HG03469 (cell line): ENCODE data around the gene BTNL2.
"Not testable (repeated sequence)": the region's sequence is repeated elsewhere in the genome, so short reads cannot be mapped to it uniquely, and the experiment has no call there.

Source experiments
- ATAC-seq: cut with Tn5 transposase; IDR thresholded peaks from one replicate; pipeline ENCODE4 v1.9.1; 2021; ENCODE audit warnings: mild to moderate bottlenecking, moderate library complexity, moderate number of reproducible peaks; ENCODE audit not compliant: unreplicated experiment

The BTNL2 gene

DNA sequence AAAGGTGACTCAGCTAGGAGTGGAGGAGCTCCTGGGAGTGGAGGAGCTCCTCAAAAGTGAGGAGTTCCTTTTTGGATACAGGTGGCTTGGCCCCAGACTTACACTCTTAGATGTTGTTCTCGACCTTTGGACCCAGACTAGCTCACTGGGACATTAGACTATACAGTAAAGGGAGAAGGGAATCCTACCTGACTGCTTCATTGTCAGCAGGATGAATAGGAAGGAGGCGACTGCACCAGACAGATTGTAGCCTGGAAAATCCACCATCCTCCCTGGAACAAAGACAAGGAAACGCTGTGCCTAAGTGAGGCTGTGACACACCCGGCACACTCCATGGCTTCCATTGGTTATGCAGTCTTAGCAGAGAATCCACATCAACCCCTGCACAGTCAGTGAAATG lies at the start of gene BTNL2:
BTNL2 (minus strand) TSS at position 325 of the 400 bp plus-strand sequence; CDS start at position 267, 58 bp downstream.
- no peak for ATAC-seq

DNA sequence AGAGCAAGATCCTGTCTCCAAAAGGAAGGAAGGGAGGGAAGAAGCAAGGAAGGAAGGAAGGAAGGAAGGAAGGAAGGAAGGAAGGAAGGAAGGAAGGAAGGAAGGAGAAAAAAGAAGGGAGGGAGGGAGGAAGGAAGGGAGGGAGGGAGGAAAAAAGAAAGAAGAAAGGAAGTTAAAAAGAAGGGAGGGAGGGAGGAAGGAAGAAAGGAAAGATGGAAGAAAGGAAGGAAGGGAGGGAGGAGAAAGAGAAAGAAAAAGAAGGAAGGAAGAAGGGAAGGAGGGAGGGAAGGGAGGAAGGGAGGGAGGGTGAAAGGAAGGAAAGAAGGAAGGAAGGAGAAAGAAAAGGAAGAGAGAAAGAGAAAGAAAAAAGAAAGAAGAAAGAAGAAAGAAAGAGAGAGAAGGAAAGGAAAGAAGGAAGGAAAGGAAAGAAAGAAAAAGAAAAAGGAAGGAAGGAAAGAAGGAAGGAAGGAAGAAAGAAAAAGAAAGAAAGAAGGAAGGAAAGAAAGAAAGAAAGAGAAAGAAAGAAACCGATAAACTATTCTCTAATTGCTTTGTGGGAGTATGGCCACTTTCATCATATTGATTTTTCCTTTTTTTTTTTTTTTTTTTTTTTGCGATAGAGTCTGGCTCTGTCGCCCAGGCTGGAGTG lies 42.2 kb upstream of the BTNL2 start:
- no peak for ATAC-seq

GRCh38 chr6:32447932-32448331 lies 41.0 kb upstream of the BTNL2 start:
- ATAC-seq: no peak

- no peak for ATAC-seq
Observed at GRCh38 chr6:32445321-32445854, 38.4 kb upstream of the BTNL2 start.

- no peak for ATAC-seq
Observed at GRCh38 chr6:32444433-32444832, 37.5 kb upstream of the BTNL2 start.

DNA sequence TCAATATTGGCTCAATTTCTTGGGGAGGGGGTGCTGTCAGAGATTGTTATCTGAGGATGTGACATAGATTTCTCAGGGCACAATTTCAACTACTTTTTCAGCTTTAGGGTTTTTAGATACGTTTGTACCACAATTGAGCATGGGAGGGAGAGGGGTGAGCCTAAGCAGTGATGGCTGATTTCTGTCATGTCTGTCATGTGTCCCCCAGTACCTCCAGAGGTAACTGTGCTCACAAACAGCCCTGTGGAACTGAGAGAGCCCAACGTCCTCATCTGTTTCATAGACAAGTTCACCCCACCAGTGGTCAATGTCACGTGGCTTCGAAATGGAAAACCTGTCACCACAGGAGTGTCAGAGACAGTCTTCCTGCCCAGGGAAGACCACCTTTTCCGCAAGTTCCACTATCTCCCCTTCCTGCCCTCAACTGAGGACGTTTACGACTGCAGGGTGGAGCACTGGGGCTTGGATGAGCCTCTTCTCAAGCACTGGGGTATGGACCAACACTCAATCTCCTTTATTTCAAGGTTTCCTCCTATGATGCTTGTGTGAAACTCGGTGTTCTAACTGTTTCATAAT lies 36.1 kb upstream of the BTNL2 start:
- ATAC-seq: no peak

GRCh38 chr6:32442243-32442667 lies 35.3 kb upstream of the BTNL2 start:
- no peak for ATAC-seq

DNA sequence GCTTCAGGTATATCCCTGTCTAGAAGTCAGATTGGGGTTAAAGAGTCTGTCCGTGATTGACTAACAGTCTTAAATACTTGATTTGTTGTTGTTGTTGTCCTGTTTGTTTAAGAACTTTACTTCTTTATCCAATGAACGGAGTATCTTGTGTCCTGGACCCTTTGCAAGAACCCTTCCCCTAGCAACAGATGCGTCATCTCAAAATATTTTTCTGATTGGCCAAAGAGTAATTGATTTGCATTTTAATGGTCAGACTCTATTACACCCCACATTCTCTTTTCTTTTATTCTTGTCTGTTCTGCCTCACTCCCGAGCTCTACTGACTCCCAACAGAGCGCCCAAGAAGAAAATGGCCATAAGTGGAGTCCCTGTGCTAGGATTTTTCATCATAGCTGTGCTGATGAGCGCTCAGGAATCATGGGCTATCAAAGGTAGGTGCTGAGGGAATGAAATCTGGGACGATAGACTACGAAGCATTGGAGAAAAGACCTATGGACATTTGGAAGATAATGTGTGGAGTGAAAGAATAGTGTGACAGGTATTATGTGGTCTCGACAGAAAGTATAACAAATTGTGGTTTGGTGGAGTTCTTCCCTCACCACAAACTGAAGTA lies 32.7 kb upstream of the BTNL2 start, which contains the start of gene HLA-DRA:
HLA-DRA (plus strand) TSS at position 286 of the 613 bp plus-strand sequence; CDS start at position 350, 64 bp downstream.
- ATAC-seq: peak; percentile 64

DNA sequence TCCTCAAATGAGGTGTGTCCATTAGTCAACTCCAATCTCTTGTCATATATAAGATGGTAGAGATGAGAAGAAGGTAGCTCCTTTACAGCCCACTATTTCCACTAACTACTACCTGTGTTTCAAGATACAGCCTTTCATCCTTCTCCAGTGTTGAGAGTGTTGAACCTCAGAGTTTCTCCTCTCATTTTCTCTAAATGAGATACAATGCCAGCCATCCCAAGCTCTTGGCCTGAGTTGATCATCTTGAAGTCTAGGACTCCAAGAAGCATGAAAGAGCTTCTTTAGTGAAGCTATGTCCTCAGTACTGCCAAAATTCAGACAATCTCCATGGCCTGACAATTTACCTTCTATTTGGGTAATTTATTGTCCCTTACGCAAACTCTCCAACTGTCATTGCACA lies 32.2 kb upstream of the BTNL2 start:
- no peak for ATAC-seq

- ATAC-seq: peak; percentile 57
Observed at GRCh38 chr6:32436995-32437836, 30.2 kb upstream of the BTNL2 start.

GRCh38 chr6:32436186-32436585 lies 29.2 kb upstream of the BTNL2 start:
- ATAC-seq: no peak

DNA sequence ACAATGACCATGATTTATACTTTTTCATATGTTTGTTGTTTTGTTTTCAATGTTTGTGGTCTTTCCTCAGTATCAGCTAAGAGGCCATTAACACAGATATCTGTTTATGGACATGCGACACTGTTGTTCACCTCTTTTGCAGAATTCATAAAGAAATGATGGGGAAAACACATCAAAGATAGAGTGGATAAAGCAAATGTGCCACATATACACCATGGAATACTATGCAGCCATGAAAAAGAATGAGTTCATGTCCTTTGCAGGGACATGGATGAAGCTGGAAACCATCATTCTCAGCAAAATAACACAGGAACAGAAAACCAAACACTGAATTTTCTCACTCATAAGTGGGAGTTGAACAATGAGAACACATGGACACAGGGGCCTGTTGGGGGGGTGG lies 27.0 kb upstream of the BTNL2 start:
- not testable (repeated sequence) for ATAC-seq

- ATAC-seq: no peak
Observed at GRCh38 chr6:32432050-32432450, 25.1 kb upstream of the BTNL2 start.

- no peak for ATAC-seq
Observed at GRCh38 chr6:32431142-32431541, 24.2 kb upstream of the BTNL2 start.

- ATAC-seq: no peak
Observed at GRCh38 chr6:32430179-32430578, 23.2 kb upstream of the BTNL2 start.

DNA sequence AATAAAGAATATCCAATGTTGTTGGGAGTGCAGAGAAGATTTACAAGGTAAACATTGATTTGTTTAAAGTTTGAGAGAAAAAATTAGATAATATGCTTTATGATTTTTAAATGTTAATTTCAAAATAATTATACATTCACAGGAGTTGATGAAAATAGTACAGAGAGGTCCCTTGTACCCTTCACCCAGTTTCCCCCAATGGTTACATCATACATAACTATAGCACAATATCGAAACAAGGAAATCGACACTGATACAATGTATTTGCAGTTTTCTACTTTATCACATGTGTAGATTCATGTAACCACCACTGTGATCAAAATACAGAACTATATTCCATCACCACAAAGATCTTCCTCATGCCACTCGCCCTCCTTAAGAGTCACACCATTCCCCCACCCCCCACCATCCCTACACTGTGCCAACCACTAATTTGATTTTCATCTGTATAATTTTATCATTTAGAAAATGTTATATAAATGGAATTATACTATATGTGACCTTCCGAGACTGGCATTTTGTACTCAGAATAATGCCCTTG lies 21.0 kb upstream of the BTNL2 start:
- no peak for ATAC-seq

DNA sequence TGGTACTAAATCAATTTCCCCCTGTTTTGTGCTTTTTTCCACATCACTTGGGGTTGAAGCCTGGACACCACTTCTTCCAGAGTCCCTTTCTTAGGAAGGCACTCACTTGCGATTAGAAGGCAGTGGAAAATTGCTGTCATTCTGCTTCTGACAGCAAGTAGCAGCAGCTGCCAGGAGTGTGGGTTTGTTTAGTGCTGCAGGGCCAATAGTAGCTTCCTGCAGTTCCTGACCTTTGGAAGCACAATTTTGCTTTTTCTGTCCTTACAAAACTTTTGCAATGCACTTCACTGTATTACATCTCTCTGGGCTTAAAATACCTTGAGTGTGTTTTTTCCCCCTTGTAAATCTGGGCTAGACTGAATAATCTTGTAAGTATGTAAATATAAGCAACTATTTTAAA lies 20.2 kb upstream of the BTNL2 start:
- ATAC-seq: no peak

DNA sequence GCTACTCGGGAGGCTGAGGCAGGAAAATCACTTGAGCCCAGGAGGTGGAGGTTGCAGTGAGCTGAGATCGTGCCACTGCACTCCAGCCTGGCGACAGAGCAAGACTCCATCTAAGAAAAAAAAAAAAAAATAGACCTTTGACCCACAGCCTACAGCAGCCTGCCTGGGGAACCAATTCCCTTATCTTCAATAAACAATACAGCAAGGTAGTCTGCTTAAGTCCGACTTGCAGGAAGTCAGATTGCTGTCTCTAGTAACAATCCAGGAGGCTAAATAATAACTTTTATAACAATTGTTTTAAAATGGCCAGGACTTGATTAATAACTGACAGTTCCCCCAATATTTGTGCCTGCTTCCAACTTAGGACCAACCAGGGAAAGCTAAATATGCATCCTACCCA lies 19.4 kb upstream of the BTNL2 start:
- ATAC-seq: no peak

- no peak for ATAC-seq
Observed at GRCh38 chr6:32424589-32425300, 17.8 kb upstream of the BTNL2 start.

GRCh38 chr6:32416036-32416435 lies 9.1 kb upstream of the BTNL2 start:
- ATAC-seq: no peak
